ENCODE measurements around the gene DRD4. TPM values are rescaled to one million over a fixed set of nuclear protein-coding genes. Genes with fewer than 3 reads are reported as not detected.

DRD4 gene
- total RNA-seq, 1 experiment from 2014 or later: 0.11 TPM

DNA sequence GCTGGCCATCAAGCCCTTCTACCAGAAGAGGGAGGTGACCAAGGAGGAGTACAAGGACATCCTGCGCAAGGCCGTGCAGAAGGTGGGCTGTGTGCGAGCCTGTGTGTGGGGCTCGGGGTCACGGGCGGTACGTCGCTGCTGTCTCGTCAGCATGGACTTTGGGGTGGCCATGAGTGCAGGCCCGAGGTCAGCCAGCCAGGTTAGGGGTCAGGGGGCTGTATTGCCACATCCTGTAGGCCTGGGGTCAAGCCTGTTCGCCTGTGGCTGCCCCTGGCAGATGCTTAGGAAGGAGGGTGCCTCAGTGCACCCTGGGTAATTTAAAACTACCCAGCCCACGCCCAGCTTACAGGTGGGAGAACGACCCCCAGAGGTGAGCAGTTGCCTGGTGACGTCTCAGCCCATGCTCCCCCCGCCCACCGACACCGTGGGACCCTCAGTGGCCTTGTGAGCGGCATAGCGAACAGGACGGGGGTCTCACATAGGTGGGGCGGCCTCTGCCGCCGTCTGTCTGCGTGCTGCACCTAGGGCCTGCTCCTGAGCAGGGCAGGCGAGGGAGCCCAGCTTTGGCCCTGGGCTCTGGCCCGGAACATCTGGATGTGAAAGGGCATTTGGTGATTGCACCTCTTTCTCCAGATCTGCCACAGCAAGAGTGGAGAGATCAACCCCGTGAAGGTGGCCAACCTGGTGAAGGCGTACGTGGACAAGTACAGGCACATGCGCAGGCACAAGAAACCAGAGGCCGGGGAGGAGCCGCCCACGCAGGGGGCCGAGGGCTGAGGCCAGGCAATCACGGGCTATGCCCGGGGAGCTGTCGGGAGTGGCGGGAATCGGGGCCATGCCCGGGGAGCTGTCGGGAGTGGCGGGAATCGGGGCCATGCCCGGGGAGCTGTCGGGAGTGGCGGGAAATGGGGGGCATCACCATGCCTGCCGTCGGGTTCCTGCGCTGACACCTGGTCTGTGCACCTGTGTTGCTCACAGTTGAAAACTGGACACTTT, 25.8 kb upstream of the DRD4 start:
- Histone ChIP-seq H3K9me3 (ENCODE audit: low read length) (no peaks in the 10 kb centered on the region), H3K9ac (ENCODE audit: low read length) (no peak overlapping the region), H3K4me1 (ENCODE audit: insufficient read depth, low read length) (peaks cover 26% of the 10 kb centered on the region), H3K36me3 (ENCODE audit: low read depth, low read length) (peaks cover 37% of the 10 kb centered on the region), H3K9me2 (replicated peaks; ENCODE audit: low read length) (no peaks in the 10 kb centered on the region), H3K27me3 (ENCODE audit: low read length) (no peaks in the 10 kb centered on the region), H3K4me3 (ENCODE audit: low read length) (no peak overlapping the region), H3F3A (ENCODE audit: low read length, unreplicated experiment) (peaks cover 7% of the 10 kb centered on the region), H3K4me2 (ENCODE audit: low read length) (no peak overlapping the region), H4K20me1 (ENCODE audit: low read length) (peaks cover 18% of the 10 kb centered on the region), H3K79me2 (ENCODE audit: low read length) (peaks cover 8% of the 10 kb centered on the region; the same call in 1 of the 2 replicates), H3K27ac (ENCODE audit: low read length) (no peak overlapping the region), H2AFZ (ENCODE audit: low read length) (no peak overlapping the region)
- TF ChIP-seq EZH2phosphoT487 (IDR thresholded peaks at IDR 0.05; ENCODE audit: borderline replicate concordance, low read length) (no peak), EZH2 (IDR thresholded peaks at IDR 0.05; ENCODE audit: low read length, unreplicated experiment) (no peak)
- TF ChIP-seq, protein P1, sequence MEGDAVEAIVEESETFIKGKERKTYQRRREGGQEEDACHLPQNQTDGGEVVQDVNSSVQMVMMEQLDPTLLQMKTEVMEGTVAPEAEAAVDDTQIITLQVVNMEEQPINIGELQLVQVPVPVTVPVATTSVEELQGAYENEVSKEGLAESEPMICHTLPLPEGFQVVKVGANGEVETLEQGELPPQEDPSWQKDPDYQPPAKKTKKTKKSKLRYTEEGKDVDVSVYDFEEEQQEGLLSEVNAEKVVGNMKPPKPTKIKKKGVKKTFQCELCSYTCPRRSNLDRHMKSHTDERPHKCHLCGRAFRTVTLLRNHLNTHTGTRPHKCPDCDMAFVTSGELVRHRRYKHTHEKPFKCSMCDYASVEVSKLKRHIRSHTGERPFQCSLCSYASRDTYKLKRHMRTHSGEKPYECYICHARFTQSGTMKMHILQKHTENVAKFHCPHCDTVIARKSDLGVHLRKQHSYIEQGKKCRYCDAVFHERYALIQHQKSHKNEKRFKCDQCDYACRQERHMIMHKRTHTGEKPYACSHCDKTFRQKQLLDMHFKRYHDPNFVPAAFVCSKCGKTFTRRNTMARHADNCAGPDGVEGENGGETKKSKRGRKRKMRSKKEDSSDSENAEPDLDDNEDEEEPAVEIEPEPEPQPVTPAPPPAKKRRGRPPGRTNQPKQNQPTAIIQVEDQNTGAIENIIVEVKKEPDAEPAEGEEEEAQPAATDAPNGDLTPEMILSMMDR (conservative IDR thresholded peaks at IDR 0.05; ENCODE audit: low read depth, low read length): no peak
- no TSS peak for BruUV-seq (replicated peaks)
- DNase-seq (no peak), ATAC-seq (no peak)
- intact Hi-C loops (cut with micrococcal nuclease): loop anchor here (10.0 kb wide), 1 partner anchor 46 kb away; the partner anchor contains the start of genes LMNTD2 and RASSF7
- POLR2A ChIA-PET (ENCODE audit: unreplicated experiment): no interaction called here
- CTCF ChIA-PET: no interaction called here

DNA sequence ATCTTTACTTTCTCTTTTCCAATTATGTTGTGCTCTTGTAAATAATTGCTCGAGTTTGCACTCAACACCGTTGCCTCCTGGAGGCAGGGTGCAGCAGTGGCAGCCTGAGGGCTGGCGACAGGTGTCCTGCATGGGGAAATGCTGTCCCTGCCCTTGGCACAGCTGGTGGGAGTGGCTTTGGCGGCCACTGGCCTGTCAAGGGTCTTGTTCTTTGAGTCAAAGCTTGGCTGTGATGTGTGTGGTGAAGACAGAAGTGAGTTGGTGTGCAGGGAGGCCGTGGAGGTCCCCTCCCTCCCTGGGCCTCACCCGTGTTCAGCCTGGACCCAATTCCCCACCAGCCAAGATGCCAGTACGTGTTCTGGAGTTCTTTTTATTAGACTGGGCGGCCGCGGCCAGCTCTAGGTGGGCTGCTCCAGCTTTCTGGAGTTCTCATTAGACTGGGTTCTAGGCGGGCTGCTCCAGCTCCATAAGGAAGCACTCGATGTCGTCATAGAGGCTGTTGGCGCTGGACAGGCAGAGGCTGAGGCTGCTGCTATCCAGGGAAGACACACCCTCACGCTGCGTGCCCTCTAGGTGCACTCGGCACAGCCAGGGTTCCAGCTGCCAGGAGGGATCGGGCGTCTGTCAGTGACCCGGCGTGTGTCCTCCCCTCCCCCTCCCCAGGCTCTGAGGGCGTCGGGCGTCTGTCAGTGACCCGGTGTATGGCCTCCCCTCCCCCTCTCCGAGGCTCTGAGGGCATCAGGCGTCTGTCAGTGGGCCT, 24.7 kb upstream of the DRD4 start:
- Histone ChIP-seq H3K27ac (ENCODE audit: low read length) (no peak overlapping the region), H4K20me1 (ENCODE audit: low read length) (peaks cover 18% of the 10 kb centered on the region), H3K79me2 (ENCODE audit: low read length) (peaks cover 8% of the 10 kb centered on the region; the same call in 1 of the 2 replicates), H2AFZ (ENCODE audit: low read length) (no peak overlapping the region), H3K4me1 (ENCODE audit: insufficient read depth, low read length) (peaks cover 28% of the 10 kb centered on the region), H3K9ac (ENCODE audit: low read length) (no peak overlapping the region), H3F3A (ENCODE audit: low read length, unreplicated experiment) (peaks cover 7% of the 10 kb centered on the region), H3K36me3 (ENCODE audit: low read depth, low read length) (peaks cover 29% of the 10 kb centered on the region), H3K27me3 (ENCODE audit: low read length) (no peaks in the 10 kb centered on the region), H3K9me3 (ENCODE audit: low read length) (no peaks in the 10 kb centered on the region), H3K9me2 (replicated peaks; ENCODE audit: low read length) (no peaks in the 10 kb centered on the region), H3K4me2 (ENCODE audit: low read length) (no peak overlapping the region), H3K4me3 (ENCODE audit: low read length) (no peak overlapping the region)
- intact Hi-C loops (cut with micrococcal nuclease): loop anchor here (10.0 kb wide), 1 partner anchor 48 kb away; the partner anchor contains the start of genes LMNTD2 and RASSF7
- DNase-seq (peak; percentile 53), ATAC-seq (no peak)
- no TSS peak for BruUV-seq (replicated peaks)
- TF ChIP-seq, protein P1 (conservative IDR thresholded peaks at IDR 0.05; ENCODE audit: low read depth, low read length): peak; percentile 47
- TF ChIP-seq EZH2phosphoT487 (IDR thresholded peaks at IDR 0.05; ENCODE audit: borderline replicate concordance, low read length) (no peak), EZH2 (IDR thresholded peaks at IDR 0.05; ENCODE audit: low read length, unreplicated experiment) (no peak)
- POLR2A ChIA-PET (ENCODE audit: unreplicated experiment): no interaction called here
- CTCF ChIA-PET: no interaction called here
